PFSK-1 (cell line): Measurements from ENCODE around the gene RASA2.

Source experiments
- FOXP2 ChIP-seq: optimal IDR thresholded peaks from 2 replicates; pipeline ENCODE3; 2011; ENCODE audit warnings: borderline replicate concordance, control low read depth, inconsistent platforms; ENCODE audit not compliant: insufficient read depth; ENCODE audit errors: extremely low read length, extremely low read depth
- POLR2AphosphoS5 ChIP-seq: IDR thresholded peaks from 2 replicates; pipeline ENCODE4 v1.6.1; 2012; ENCODE audit warnings: low read depth, mild to moderate bottlenecking, control low read depth, low read length, moderate library complexity
- SIN3A ChIP-seq: IDR thresholded peaks from 2 replicates; pipeline ENCODE4 v1.6.1; 2012; ENCODE audit warnings: mild to moderate bottlenecking, low read length, moderate library complexity, borderline replicate concordance; ENCODE audit not compliant: insufficient read depth
- TAF1 ChIP-seq: IDR thresholded peaks from 2 replicates; pipeline ENCODE4 v1.6.1; 2012; ENCODE audit warnings: low read length, control low read depth, borderline replicate concordance; ENCODE audit not compliant: insufficient read depth
- TF ChIP-seq, protein P1 (sequence below), 2 experiments: IDR thresholded peaks; 2 replicates each; pipeline versions ENCODE4 v1.6.1 to v1.8.0; 2011 to 2012; ENCODE audit warnings: low read depth in 2 of 2, low read length in 2 of 2, control low read depth in 1 of 2, inconsistent platforms in 1 of 2, mild to moderate bottlenecking in 1 of 2, moderate library complexity in 1 of 2; ENCODE audit not compliant: insufficient read depth in 1 of 2

DNA sequence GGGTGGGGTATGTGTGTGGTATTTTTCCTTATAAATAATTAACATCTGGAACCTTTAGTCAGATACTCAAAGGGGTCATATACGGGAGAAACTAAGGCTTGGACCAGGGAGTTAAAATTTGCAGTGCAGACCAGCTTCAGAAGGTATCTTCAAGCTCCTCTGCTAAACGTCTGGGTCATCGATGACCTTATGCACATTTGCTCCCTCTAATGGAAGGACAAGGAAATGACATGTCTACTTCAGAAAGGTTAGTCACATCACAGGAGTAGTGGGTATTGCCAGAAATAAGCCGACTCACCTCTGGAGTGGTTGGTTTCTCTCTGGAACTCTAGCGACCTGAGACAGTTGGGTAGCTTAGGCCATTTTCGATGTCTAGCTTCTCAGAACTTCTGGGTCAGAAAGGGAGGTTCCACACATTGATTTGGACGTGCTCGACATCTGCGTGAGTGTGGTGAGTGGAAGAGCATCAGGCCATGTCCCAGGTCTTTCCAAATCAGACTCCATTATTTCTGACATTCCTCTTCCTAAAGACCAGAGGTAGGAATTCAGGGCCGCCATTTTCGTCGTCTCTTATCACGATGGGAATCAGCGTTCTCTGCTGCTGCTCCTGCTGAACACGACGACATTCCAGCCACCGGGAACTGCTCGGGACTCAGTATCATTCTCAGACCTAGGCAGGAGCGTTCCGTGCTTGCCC lies 31.8 kb upstream of the RASA2 start:
- no peak for TF ChIP-seq SIN3A
- TF ChIP-seq, protein P1, sequence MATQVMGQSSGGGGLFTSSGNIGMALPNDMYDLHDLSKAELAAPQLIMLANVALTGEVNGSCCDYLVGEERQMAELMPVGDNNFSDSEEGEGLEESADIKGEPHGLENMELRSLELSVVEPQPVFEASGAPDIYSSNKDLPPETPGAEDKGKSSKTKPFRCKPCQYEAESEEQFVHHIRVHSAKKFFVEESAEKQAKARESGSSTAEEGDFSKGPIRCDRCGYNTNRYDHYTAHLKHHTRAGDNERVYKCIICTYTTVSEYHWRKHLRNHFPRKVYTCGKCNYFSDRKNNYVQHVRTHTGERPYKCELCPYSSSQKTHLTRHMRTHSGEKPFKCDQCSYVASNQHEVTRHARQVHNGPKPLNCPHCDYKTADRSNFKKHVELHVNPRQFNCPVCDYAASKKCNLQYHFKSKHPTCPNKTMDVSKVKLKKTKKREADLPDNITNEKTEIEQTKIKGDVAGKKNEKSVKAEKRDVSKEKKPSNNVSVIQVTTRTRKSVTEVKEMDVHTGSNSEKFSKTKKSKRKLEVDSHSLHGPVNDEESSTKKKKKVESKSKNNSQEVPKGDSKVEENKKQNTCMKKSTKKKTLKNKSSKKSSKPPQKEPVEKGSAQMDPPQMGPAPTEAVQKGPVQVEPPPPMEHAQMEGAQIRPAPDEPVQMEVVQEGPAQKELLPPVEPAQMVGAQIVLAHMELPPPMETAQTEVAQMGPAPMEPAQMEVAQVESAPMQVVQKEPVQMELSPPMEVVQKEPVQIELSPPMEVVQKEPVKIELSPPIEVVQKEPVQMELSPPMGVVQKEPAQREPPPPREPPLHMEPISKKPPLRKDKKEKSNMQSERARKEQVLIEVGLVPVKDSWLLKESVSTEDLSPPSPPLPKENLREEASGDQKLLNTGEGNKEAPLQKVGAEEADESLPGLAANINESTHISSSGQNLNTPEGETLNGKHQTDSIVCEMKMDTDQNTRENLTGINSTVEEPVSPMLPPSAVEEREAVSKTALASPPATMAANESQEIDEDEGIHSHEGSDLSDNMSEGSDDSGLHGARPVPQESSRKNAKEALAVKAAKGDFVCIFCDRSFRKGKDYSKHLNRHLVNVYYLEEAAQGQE (IDR thresholded peaks at IDR 0.05; ENCODE audit: insufficient read depth in 1 of 2, low read depth in 2 of 2, low read length in 2 of 2): no peak
- no peak for TF ChIP-seq TAF1
- TF ChIP-seq POLR2AphosphoS5: no peak
- no peak for TF ChIP-seq FOXP2
